SK-N-MC (cell line): ENCODE results near the gene SYT5.

Source experiments
- DNase-seq: peaks from one replicate; pipeline ENCODE4 v3.0.0-alpha.2; 2011; ENCODE audit warnings: low read depth, low spot score
- H3K27ac ChIP-seq: fragments of 200-600 bp; sonication (generic); 2 replicates; pipeline ENCODE4 v1.5.1; 2016; ENCODE audit warnings: mixed run types
- H3K36me3 ChIP-seq: fragments of 200-600 bp; sonication (generic); 2 replicates; pipeline ENCODE4 v1.6.1; 2017; ENCODE audit warnings: antibody characterized with exemption, low read length, mixed read lengths; ENCODE audit not compliant: insufficient read depth
- H3K4me3 ChIP-seq: fragments of 200-600 bp; sonication (generic); 2 replicates; pipeline ENCODE4 v1.5.1; 2016
- H3K9ac ChIP-seq: fragments of 200-600 bp; sonication (generic); 2 replicates; pipeline ENCODE4 v1.8.0; 2017; ENCODE audit warnings: mixed run types, mixed read lengths; ENCODE audit not compliant: insufficient read length
- H3K9me3 ChIP-seq: fragments of 200-600 bp; sonication (generic); 2 replicates; pipeline ENCODE4 v1.6.1; 2017; ENCODE audit warnings: low read depth, mild to moderate bottlenecking, antibody characterized with exemption, low read length, moderate library complexity, mixed read lengths
- EZH2 ChIP-seq: fragments of 200-600 bp; sonication (generic); IDR thresholded peaks from one replicate; pipeline ENCODE4 v1.6.1; 2017; ENCODE audit warnings: antibody characterized with exemption
- FOXP2 ChIP-seq: optimal IDR thresholded peaks from 2 replicates; pipeline ENCODE3; 2011; ENCODE audit warnings: mild to moderate bottlenecking, moderate library complexity; ENCODE audit not compliant: insufficient read depth; ENCODE audit errors: extremely low read length, control extremely low read depth
- POLR2AphosphoS5 ChIP-seq: IDR thresholded peaks from 2 replicates; pipeline ENCODE4 v1.6.1; 2012; ENCODE audit warnings: mild to moderate bottlenecking, low read depth, low read length, borderline replicate concordance

Gene SYT5

DNA sequence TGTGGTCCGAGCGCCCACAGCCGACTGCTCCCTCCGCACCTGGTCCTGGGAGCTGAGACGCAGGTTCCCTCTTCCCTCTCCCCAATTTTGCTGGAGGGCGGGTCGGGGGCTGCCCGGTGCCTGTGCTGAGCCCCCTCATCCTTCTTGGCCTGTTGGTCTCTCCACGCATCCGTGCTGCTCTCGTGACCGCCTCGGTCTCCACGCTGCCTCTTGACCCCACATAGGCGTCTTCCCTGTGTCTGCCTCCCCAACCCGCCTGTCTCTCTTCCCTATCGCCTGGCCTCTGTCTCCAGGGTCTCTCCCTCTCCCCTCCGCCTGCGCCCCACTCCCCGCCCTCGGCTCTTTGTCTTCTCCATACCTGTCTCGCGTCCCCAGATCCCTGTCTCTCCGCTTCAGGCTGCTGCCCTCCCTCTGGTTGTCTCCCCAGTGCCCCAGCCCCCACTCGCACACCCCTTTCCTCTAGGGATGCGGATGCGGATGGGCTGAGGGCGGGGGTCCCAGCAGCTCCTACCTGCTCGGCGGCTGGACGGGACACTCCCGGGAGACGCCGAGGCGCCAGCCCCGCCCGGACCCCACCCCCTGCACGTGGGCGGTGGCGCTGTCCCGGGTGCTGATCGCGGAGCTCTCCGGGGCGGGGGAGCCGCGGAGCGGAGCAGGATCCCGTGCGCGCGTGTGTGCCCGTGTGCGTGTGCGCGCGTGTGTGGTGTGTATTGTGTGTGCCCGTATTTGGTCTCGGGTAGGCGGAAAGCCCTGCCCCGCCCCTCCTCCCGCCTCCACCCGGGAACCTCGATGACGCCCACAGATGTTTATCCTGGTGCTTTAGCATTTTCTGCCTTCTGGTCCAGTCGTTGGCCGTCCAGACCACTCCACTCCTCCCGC is at the start of gene SYT5:
Gene SYT5, minus strand, starts transcription at position 684 of the 879 bp plus-strand sequence. CDS start 1,248 bp downstream, outside the sequence.
- DNase-seq: no peak
- TF ChIP-seq FOXP2 (peak; percentile 46), POLR2AphosphoS5 (no peak), EZH2 (no peak)
- H3K4me3 ChIP-seq: peak within 1 kb of the TSS; percentile 67
- no peak within 1 kb of the TSS for H3K9ac ChIP-seq
- H3K27ac ChIP-seq: no peak within 1 kb of the TSS
- no peaks in the 10 kb centered on the region for H3K9me3 ChIP-seq
- H3K36me3 ChIP-seq: no peaks in the 10 kb centered on the region

DNA sequence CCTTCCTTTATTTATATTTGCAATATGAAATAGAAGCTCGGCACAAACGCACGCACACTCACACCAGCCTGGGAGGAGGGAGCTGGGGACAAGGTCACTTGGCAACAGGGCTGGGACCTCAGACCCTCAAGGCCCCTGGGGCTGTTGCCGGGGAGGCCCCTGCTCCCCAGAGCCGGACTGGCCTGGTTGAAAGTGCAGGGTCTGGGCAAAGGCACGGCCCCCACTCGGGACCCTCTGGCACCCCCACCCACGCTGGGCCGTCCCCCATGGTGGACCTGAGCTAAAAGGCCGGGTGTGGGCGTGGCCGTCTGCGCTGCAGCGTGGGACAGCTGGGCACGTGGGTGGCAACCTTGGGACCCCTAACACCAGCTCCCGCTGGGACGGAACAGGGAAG is 49.7 kb upstream of the SYT5 start:
- H3K9me3 ChIP-seq: no peaks in the 10 kb centered on the region
- no peak overlapping the region for H3K27ac ChIP-seq
- TF ChIP-seq FOXP2 (no peak), EZH2 (no peak), POLR2AphosphoS5 (no peak)
- H3K36me3 ChIP-seq: peaks cover 19% of the 10 kb centered on the region; the same call in 1 of the 2 replicates
- no peak overlapping the region for H3K4me3 ChIP-seq
- no peak for DNase-seq
- no peak overlapping the region for H3K9ac ChIP-seq

DNA sequence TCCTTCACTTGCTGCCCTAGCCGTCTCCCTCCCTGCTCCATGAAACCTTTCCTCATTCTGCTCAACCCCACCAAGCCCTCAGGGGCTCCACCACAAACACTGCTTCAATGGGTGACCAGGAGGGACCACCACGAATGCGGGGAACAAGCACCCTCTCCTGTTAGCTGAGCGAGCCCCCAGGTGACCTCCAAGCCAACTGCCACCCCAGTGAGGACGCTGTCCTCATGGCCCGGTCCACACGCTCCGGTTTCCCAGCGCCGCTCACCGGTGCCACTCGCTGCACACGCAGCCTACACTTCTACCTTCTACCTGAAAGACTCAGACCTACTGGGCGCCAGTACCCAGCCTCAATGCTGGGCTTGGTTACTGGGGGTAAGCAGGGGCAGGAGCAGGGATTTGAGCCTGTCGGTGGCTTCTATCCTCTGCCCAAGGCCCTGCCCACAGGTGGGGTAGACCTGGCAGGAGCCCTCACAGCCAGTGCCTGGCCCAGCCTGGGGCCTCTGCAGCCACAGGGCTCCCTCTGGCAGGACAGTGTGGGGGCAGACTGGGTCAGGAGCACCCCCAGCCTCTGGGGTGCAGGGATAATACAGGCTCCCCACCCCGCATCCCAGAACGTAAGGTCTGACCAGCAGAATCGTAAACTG is 49.2 kb upstream of the SYT5 start:
- H3K36me3 ChIP-seq: peaks cover 14% of the 10 kb centered on the region; the same call in 1 of the 2 replicates
- H3K9ac ChIP-seq: no peak overlapping the region

DNA sequence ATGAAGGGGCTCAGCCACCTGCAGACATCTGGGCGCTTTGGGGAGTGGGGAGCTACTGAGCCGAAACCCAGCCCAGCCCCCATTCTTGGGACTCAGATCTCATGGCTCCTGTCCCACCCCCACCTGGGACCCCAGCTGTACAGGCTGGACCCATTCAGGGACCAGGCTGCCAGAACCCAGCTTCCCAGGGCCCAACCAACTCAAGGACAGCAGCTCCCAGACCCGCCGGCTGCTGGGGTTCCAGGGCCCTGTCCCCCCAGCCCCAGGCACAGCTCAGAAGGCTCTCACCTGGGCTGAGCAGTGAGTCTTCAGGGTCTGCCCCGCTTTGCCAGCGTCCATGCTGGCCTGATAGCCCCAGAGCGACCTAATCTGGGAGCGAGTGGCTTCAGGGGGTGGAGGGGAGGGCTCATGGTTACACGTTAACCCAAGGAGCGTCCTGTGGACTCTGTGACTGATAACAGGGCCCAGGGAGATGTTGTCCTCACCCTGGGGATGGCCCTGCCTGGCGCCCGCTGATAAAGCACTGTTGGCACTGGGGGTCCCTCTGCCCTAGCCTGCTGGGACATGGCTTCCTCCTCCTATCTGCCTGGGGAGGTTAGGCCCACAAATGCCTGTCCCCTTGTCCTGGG is 48.4 kb upstream of the SYT5 start, which contains the start of gene TMEM86B:
Gene TMEM86B, minus strand, starts transcription at position 361 of the 629 bp plus-strand sequence. Its CDS starts 22 bp downstream, at position 339.
- TF ChIP-seq EZH2 (no peak), FOXP2 (no peak), POLR2AphosphoS5 (no peak)
- H3K9ac ChIP-seq: no peak within 1 kb of the TSS
- DNase-seq: no peak

More for the DNA sequence above, 49.2 kb upstream of the SYT5 start:
- TF ChIP-seq FOXP2 (no peak), POLR2AphosphoS5 (no peak), EZH2 (no peak)
- Histone ChIP-seq H3K4me3 (no peak overlapping the region), H3K9me3 (no peaks in the 10 kb centered on the region), H3K27ac (no peak overlapping the region)
- DNase-seq: no peak

DNA sequence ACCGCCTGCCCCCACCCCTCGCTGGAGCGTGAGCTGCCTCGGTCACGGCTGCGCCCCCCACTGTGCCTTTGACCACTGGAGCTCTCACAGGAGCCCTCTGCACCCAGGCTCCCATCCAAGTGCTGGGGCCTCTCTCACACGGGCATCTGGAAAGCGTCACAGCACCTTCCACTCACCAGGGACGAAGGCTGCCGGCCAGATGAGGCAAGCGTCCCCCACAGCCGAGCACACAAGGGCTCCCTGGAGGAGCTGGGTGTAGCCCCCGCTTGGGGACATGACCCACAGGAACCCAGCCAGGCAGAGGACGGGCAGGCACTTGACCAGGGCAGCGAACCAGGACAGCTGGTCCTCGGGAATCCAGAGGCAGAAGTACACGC is 47.9 kb upstream of the SYT5 start:
- no peak overlapping the region for H3K4me3 ChIP-seq
- TF ChIP-seq FOXP2: no peak
- TF ChIP-seq EZH2: no peak
- TF ChIP-seq POLR2AphosphoS5: no peak
- no peak overlapping the region for H3K9ac ChIP-seq
- peaks cover 12% of the 10 kb centered on the region; the same call in 1 of the 2 replicates for H3K36me3 ChIP-seq
- no peaks in the 10 kb centered on the region for H3K9me3 ChIP-seq
- H3K27ac ChIP-seq: no peak overlapping the region
- DNase-seq: no peak

More for the DNA sequence above, 48.4 kb upstream of the SYT5 start, which contains the start of gene TMEM86B:
- Histone ChIP-seq H3K27ac (no peak within 1 kb of the TSS), H3K4me3 (no peak within 1 kb of the TSS), H3K9me3 (no peaks in the 10 kb centered on the region), H3K36me3 (peaks cover 12% of the 10 kb centered on the region; the same call in 1 of the 2 replicates)

DNA sequence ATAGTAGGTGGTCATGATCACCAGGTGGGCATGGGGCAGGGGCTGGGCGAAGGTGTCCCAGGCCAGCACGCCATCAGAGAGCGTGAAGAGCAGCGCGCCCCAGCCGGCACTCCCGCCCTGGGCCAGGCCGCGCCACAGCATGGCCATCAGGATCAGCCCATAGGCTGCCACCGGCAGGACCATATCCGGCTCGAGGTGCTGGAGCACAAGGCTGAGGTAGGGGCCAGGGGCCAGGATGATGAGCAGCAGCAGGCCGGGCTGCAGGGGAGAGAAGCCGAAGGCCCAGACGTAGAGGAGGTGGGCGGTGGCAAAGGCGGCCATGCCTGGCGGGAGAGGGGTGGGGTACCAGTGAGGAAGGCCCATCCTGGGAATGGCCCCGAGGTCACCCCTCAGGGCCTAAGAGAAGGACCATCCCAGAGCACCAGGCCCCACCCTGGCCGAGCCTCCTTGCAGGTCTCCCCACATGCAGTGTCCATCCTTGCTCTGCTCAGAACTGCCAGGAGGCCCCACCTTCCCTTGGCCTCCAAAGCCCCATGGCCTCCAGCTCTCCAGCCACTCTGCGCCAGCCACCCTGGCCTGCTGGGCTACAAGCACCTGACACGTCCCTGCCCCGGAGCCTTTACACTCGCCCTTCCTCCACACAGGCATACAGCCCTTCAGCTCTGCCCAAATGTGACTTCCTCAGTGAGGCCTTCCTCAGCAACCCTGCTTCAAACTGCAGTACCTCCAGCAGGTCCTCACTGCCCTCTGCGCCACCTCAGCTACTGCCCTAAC is 47.3 kb upstream of the SYT5 start:
- H3K9me3 ChIP-seq: no peaks in the 10 kb centered on the region
- peaks cover 12% of the 10 kb centered on the region; the same call in 1 of the 2 replicates for H3K36me3 ChIP-seq
- no peak overlapping the region for H3K4me3 ChIP-seq
- no peak for DNase-seq
- H3K9ac ChIP-seq: no peak overlapping the region
- no peak overlapping the region for H3K27ac ChIP-seq
- TF ChIP-seq POLR2AphosphoS5 (no peak), FOXP2 (no peak)

DNA sequence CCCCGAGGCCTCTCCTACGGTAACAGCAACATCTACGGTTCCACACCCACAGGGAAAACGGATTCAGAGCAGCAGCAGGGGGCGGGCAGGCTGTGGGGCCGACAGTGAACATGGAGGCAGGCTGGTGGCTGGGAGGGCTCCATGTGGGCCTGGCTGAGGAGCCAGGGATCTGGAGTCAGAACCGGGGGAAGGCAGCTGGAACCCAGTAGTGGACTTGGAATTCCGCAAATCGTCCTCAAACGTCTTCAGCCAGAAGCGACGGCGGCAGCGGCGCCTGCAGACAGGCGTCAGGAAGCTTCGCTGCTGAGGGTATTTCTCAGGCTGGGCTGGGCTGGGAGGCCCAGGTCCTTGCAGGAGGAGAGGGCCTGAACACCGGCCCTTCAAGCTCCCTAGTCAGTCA is 46.7 kb upstream of the SYT5 start:
- H3K27ac ChIP-seq: no peak overlapping the region
- H3K9ac ChIP-seq: no peak overlapping the region
- no peak for TF ChIP-seq FOXP2
- TF ChIP-seq EZH2: no peak
- TF ChIP-seq POLR2AphosphoS5: no peak
- H3K9me3 ChIP-seq: no peaks in the 10 kb centered on the region
- no peak overlapping the region for H3K4me3 ChIP-seq
- no peak for DNase-seq
- peaks cover 8% of the 10 kb centered on the region; the same call in 1 of the 2 replicates for H3K36me3 ChIP-seq
